B cell (primary cell): ENCODE results near the gene MYLK4. TPM values are rescaled to one million over a fixed set of nuclear protein-coding genes. Genes with fewer than 3 reads are reported as not detected.

ENCODE experiments used
- ATAC-seq: fragments of 200-7000 bp; cut with Tn5 transposase; one replicate; pipeline ENCODE4 v1.10.0; 2021; ENCODE audit warnings: low read depth, mild to moderate bottlenecking, moderate number of reproducible peaks, moderate library complexity
- CTCF ChIA-PET: fragments of 350-600 bp; sonication (Branson Sonifier 250); formaldehyde crosslinking; loops from one replicate; lab custom pipeline; 2021; ENCODE audit warnings: antibody characterized with exemption, inconsistent platforms; lab: Charles Lee
- POLR2A ChIA-PET: fragments of 350-600 bp; sonication (Branson Sonifier 250); formaldehyde crosslinking; loops from one replicate; lab custom pipeline; 2021; ENCODE audit warnings: antibody characterized with exemption; lab: Charles Lee
- DNase-seq: peaks from one replicate; pipeline ENCODE4 v3.0.0; 2013
- H2AFZ ChIP-seq: 2 replicates; pipeline ENCODE4 v1.6.1; 2012; ENCODE audit warnings: mild to moderate bottlenecking, low read depth, low read length; ENCODE audit not compliant: insufficient read depth, poor library complexity, severe bottlenecking
- H3K27ac ChIP-seq, 2 donors: 1 replicate in 1 of 2; 2 replicates in 1 of 2; pipeline ENCODE4 v1.5.1; 2012 to 2013; ENCODE audit warnings: low read length in 2 of 2, mild to moderate bottlenecking in 2 of 2, moderate library complexity in 1 of 2
- H3K27me3 ChIP-seq, 4 experiments: fragments of 200-600 bp in 1 of 4; sonication (generic) in 1 of 4; replicated peaks in 1 of 4; 1 replicate in 2 of 4; 2 replicates in 2 of 4; pipeline versions ENCODE4 v1.6.1 to v1.7.0; 2013 to 2016; ENCODE audit warnings: low read length in 3 of 4, mild to moderate bottlenecking in 2 of 4, mixed read lengths in 1 of 4, moderate library complexity in 1 of 4; ENCODE audit not compliant: insufficient read depth in 4 of 4, control insufficient read depth in 3 of 4; ENCODE audit errors: control extremely low read depth in 1 of 4
- H3K36me3 ChIP-seq, 2 experiments: replicated peaks in 1 of 2; 1 replicate in 1 of 2; 2 replicates in 1 of 2; pipeline versions ENCODE4 v1.6.1 to v1.7.1; 2013; ENCODE audit warnings: low read length in 1 of 2; ENCODE audit not compliant: insufficient read depth in 2 of 2, control insufficient read depth in 1 of 2; ENCODE audit errors: control extremely low read depth in 1 of 2, extremely low read depth in 1 of 2
- H3K4me1 ChIP-seq, 2 donors: fragments of 200-600 bp in 1 of 2; sonication (generic) in 1 of 2; 1 replicate in 1 of 2; 2 replicates in 1 of 2; pipeline versions ENCODE4 v1.5.1 to v1.6.1; 2013 to 2017; ENCODE audit warnings: low read length in 2 of 2; ENCODE audit not compliant: control insufficient read depth in 2 of 2, insufficient read depth in 2 of 2
- H3K4me2 ChIP-seq: replicated peaks from 2 replicates; pipeline ENCODE3; 2012; ENCODE audit warnings: mild to moderate bottlenecking, low read depth, low read length; ENCODE audit not compliant: poor library complexity, severe bottlenecking
- H3K4me3 ChIP-seq, 5 experiments: fragments of 200-600 bp in 1 of 5; sonication (generic) in 1 of 5; 1 replicate in 3 of 5; 2 replicates in 2 of 5; pipeline versions ENCODE4 v1.5.1 to v1.7.0; 2011 to 2016; ENCODE audit warnings: low read length in 4 of 5, mild to moderate bottlenecking in 4 of 5, low read depth in 2 of 5, control low read depth in 1 of 5, moderate library complexity in 1 of 5; ENCODE audit not compliant: insufficient read depth in 1 of 5; ENCODE audit errors: control extremely low read depth in 1 of 5, extremely low read depth in 1 of 5
- H3K79me2 ChIP-seq: fragments of 200-600 bp; sonication (generic); one replicate; pipeline ENCODE4 v1.6.0; 2016; ENCODE audit warnings: low read length; ENCODE audit not compliant: control insufficient read depth, insufficient read depth
- H3K9ac ChIP-seq: fragments of 200-600 bp; sonication (generic); 2 replicates; pipeline ENCODE4 v1.6.1; 2017; ENCODE audit warnings: mild to moderate bottlenecking, low read length, moderate library complexity
- H3K9me3 ChIP-seq, 3 donors: one replicate each; pipeline versions ENCODE4 v1.6.1 to v1.7.1; 2013; ENCODE audit warnings: low read length in 2 of 3; ENCODE audit not compliant: control insufficient read depth in 2 of 3, insufficient read depth in 1 of 3; ENCODE audit errors: control extremely low read depth in 1 of 3
- H4K20me1 ChIP-seq: 2 replicates; pipeline ENCODE4 v1.6.0; 2012; ENCODE audit warnings: mild to moderate bottlenecking, low read length; ENCODE audit not compliant: insufficient read depth, control insufficient read depth, poor library complexity, severe bottlenecking
- H3K27ac Mint-ChIP-seq: one replicate; pipeline ENCODE4 v1.8.0; 2021; ENCODE audit warnings: mixed read lengths
- H3K27me3 Mint-ChIP-seq: one replicate; pipeline ENCODE4 v1.8.0; 2021; ENCODE audit warnings: mixed read lengths
- H3K4me1 Mint-ChIP-seq: one replicate; pipeline ENCODE4 v1.8.0; 2021; ENCODE audit warnings: mixed read lengths
- H3K4me3 Mint-ChIP-seq: one replicate; pipeline ENCODE4 v1.8.0; 2021; ENCODE audit warnings: mixed read lengths
- H3K9me3 Mint-ChIP-seq: one replicate; pipeline ENCODE4 v1.8.0; 2022; ENCODE audit warnings: mixed read lengths; ENCODE audit not compliant: insufficient read depth
- EZH2 ChIP-seq: IDR thresholded peaks from 2 replicates; pipeline ENCODE4 v1.6.1; 2012; ENCODE audit warnings: borderline replicate concordance, low read depth, mild to moderate bottlenecking, moderate library complexity, low read length; ENCODE audit not compliant: insufficient read depth, poor library complexity, severe bottlenecking
- WGBS: methylation state at CpG from one replicate; pipeline ENCODE4 v1.1.5; 2013; ENCODE audit warnings: missing lambda C conversion rate; ENCODE audit not compliant: insufficient coverage; 5-methylcytosine and 5-hydroxymethylcytosine counted together
- intact Hi-C: fragments of 100-400 bp; cut with micrococcal nuclease; formaldehyde crosslinking; loops from one replicate; pipeline ENCODE4 v1.10.0; 2022
- polyA plus RNA-seq: library from polyadenylated mRNA; depleted of rRNA; stranded (reverse); fragments of >200 nt; gene quantifications from 2 replicates; pipeline ENCODE4 v1.2.3, GENCODE V29; 2012
- total RNA-seq, 2 donors: library from RNA; stranded (reverse); fragments of 120-200 nt in 1 of 2; gene quantifications; 1 replicate in 1 of 2; 2 replicates in 1 of 2; pipeline versions ENCODE4 v1.2.3 to v1.2.4, GENCODE V29; 2013 to 2022
- TF ChIP-seq, protein P1 (sequence below): fragments of 200-600 bp; IDR thresholded peaks from one replicate; pipeline ENCODE4 v1.8.0; 2022; ENCODE audit warnings: antibody characterized with exemption, mild to moderate bottlenecking

The MYLK4 gene
- total and polyA plus RNA-seq, 2 donors (not counting 1 experiment from before 2014, with no cell fraction given): 0.51 to 1.2 TPM

DNA sequence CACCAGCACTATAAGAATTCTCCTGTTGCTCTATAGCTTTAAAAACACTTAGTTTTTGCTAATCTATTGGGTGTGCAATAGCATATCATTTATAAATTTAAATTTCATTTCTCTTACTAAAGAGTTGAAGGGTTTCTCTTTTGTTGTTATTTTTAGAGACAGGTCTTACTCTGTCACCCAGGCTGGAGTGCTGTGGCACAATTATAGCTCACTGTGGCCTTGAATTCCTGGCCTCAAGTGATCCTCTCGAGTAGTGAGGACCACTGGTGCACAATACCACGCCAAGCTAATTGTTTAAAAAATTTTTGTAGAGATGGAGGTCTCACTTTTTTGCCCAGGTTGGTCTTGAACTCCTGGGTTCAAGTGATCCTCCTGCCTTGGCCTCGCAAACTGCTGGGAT, 8.3 kb upstream of the MYLK4 start:
- H4K20me1 ChIP-seq: no peaks in the 10 kb centered on the region
- no peak overlapping the region for H3K4me3 ChIP-seq
- H3K27ac Mint-ChIP-seq: no peak overlapping the region
- TF ChIP-seq, protein P1, sequence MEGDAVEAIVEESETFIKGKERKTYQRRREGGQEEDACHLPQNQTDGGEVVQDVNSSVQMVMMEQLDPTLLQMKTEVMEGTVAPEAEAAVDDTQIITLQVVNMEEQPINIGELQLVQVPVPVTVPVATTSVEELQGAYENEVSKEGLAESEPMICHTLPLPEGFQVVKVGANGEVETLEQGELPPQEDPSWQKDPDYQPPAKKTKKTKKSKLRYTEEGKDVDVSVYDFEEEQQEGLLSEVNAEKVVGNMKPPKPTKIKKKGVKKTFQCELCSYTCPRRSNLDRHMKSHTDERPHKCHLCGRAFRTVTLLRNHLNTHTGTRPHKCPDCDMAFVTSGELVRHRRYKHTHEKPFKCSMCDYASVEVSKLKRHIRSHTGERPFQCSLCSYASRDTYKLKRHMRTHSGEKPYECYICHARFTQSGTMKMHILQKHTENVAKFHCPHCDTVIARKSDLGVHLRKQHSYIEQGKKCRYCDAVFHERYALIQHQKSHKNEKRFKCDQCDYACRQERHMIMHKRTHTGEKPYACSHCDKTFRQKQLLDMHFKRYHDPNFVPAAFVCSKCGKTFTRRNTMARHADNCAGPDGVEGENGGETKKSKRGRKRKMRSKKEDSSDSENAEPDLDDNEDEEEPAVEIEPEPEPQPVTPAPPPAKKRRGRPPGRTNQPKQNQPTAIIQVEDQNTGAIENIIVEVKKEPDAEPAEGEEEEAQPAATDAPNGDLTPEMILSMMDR: no peak
- TF ChIP-seq EZH2: no peak
- ATAC-seq (no peak), DNase-seq (no peak)
- H3K4me1 Mint-ChIP-seq: peaks cover 1% of the 10 kb centered on the region
- no peak overlapping the region for H2AFZ ChIP-seq
- no peaks in the 10 kb centered on the region for H3K36me3 ChIP-seq
- no peak overlapping the region for H3K9ac ChIP-seq
- intact Hi-C loops: no loop called here
- no peak overlapping the region for H3K4me2 ChIP-seq
- peaks cover 8% of the 10 kb centered on the region for H3K27me3 Mint-ChIP-seq
- POLR2A ChIA-PET: no interaction called here
- H3K4me1 ChIP-seq: peaks cover 0 to under 1% of the 10 kb centered on the region in 2 donors
- no peaks in the 10 kb centered on the region for H3K9me3 Mint-ChIP-seq
- H3K9me3 ChIP-seq: peaks cover 0 to 9% (median 5%) of the 10 kb centered on the region in 3 donors
- WGBS: 79% methylated on average over 2 of the region's 3 CpGs
- no peak overlapping the region for H3K4me3 Mint-ChIP-seq
- H3K79me2 ChIP-seq: no peaks in the 10 kb centered on the region
- no peaks in the 10 kb centered on the region for H3K27me3 ChIP-seq
- CTCF ChIA-PET: interaction anchor here (0.9 to 1.8 kb wide), 2 partner anchors 9 to 21 kb away, joined by 6 to 7 read pairs; partner anchors contain the start of gene MYLK4
- no peak overlapping the region for H3K27ac ChIP-seq

DNA sequence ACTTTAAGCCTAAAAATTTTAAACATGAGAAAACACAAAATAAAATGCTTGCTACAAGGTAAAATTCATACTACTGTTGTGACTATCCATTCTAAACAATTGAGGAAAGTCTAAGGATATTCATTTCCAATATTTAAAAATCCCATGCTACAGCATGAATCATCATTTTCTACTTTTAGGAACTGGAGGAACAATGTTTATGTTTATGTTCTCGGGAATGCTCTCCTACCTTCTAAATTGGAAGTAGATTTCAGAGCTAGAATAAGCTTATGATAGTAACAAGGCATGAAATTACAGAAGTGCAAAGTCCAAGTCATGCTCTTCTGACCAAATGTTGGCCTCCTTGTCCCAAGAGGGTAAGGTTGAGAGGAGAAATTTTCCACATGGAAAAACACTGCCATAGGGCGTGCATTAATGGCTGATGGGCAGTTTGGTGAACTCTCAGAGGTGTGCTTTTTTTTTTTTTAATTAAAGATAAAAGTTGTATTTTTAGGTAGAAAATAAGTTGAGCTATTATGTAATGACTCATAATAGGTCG, 6.0 kb upstream of the MYLK4 start:
- Histone ChIP-seq H3K79me2 (no peaks in the 10 kb centered on the region), H3K27me3 (peaks cover 0 to 12% (median 5%) of the 10 kb centered on the region in 4 experiments), H3K9ac (no peak overlapping the region), H3K4me1 (no peaks in the 10 kb centered on the region), H3K9me3 (peaks cover 0 to 3% (median 0%) of the 10 kb centered on the region in 3 donors), H3K4me2 (no peak overlapping the region), H4K20me1 (no peaks in the 10 kb centered on the region), H3K27ac (no peak overlapping the region), H3K4me3 (no peak overlapping the region), H3K36me3 (no peaks in the 10 kb centered on the region), H2AFZ (no peak overlapping the region)
- no peak for TF ChIP-seq EZH2
- TF ChIP-seq, protein P1: no peak
- Mint-ChIP-seq H3K4me3 (no peak overlapping the region), H3K4me1 (peaks cover 5% of the 10 kb centered on the region), H3K27ac (no peak overlapping the region), H3K27me3 (peaks cover 18% of the 10 kb centered on the region), H3K9me3 (peaks cover 2% of the 10 kb centered on the region)
- WGBS: 78% methylated on average over 1 of the region's 3 CpGs
- ChIA-PET CTCF (interaction anchor here (0.7 to 1.4 kb wide), 5 partner anchors 8 to 1160 kb away, joined by 3 to 4 read pairs (median 3); no protein-coding TSS in a partner anchor), POLR2A (no interaction called here)
- ATAC-seq (no peak), DNase-seq (no peak)
- intact Hi-C loops: no loop called here
